GM23248 (cell line): Measurements from ENCODE around the gene ACAA2. TPM values are rescaled to one million over a fixed set of nuclear protein-coding genes. Genes with fewer than 3 reads are reported as not detected.
A peak's percentile ranks its signal among the peaks of the same experiment; 100 is the strongest.

ENCODE experiments used
- DNase-seq: peaks from one replicate; pipeline ENCODE4 v3.0.0-alpha.2; 2015
- H2AFZ ChIP-seq: fragments of 200-600 bp; sonication (generic); 2 replicates; pipeline ENCODE4 v1.6.1; 2016; ENCODE audit warnings: antibody characterized with exemption
- H3F3A ChIP-seq: fragments of 200-600 bp; sonication (generic); 2 replicates; pipeline ENCODE4 v1.6.1; 2016; ENCODE audit warnings: mild to moderate bottlenecking, antibody characterized with exemption, mixed run types; ENCODE audit not compliant: insufficient read depth
- H3K27ac ChIP-seq: fragments of 200-600 bp; sonication (generic); 2 replicates; pipeline ENCODE4 v1.5.1; 2016; ENCODE audit warnings: mild to moderate bottlenecking
- H3K27me3 ChIP-seq: fragments of 200-600 bp; sonication (generic); replicated peaks from 2 replicates; pipeline ENCODE4 v1.6.1; 2016; ENCODE audit warnings: mild to moderate bottlenecking; ENCODE audit not compliant: insufficient read depth
- H3K36me3 ChIP-seq: fragments of 200-600 bp; sonication (generic); 2 replicates; pipeline ENCODE4 v1.6.1; 2016; ENCODE audit warnings: low read depth, mild to moderate bottlenecking
- H3K4me1 ChIP-seq: fragments of 200-600 bp; sonication (generic); 2 replicates; pipeline ENCODE4 v1.6.1; 2016; ENCODE audit warnings: mild to moderate bottlenecking; ENCODE audit not compliant: insufficient read depth
- H3K4me2 ChIP-seq: fragments of 200-600 bp; sonication (generic); one replicate; pipeline ENCODE4 v1.6.1; 2016; ENCODE audit warnings: mild to moderate bottlenecking; ENCODE audit not compliant: unreplicated experiment
- H3K4me3 ChIP-seq: fragments of 200-600 bp; sonication (generic); 2 replicates; pipeline ENCODE4 v1.5.1; 2016; ENCODE audit warnings: mild to moderate bottlenecking
- H3K79me2 ChIP-seq: fragments of 200-600 bp; sonication (generic); 2 replicates; pipeline ENCODE4 v1.6.1; 2016; ENCODE audit warnings: mild to moderate bottlenecking; ENCODE audit not compliant: insufficient read depth
- H3K9ac ChIP-seq: fragments of 200-600 bp; sonication (generic); 2 replicates; pipeline ENCODE4 v1.6.1; 2016; ENCODE audit warnings: mild to moderate bottlenecking
- H3K9me2 ChIP-seq: fragments of 200-600 bp; sonication (generic); 2 replicates; pipeline ENCODE4 v1.6.1; 2016; ENCODE audit warnings: mixed run types, mild to moderate bottlenecking, moderate library complexity; ENCODE audit not compliant: insufficient read depth
- H3K9me3 ChIP-seq: fragments of 200-600 bp; sonication (generic); one replicate; pipeline ENCODE4 v1.6.1; 2017; ENCODE audit warnings: low read depth
- H4K20me1 ChIP-seq: fragments of 200-600 bp; sonication (generic); 2 replicates; pipeline ENCODE4 v1.6.0; 2016; ENCODE audit not compliant: insufficient read depth
- EZH2 ChIP-seq: fragments of 200-600 bp; sonication (generic); IDR thresholded peaks from 2 replicates; pipeline ENCODE4 v1.6.1; 2018; ENCODE audit warnings: antibody characterized with exemption, mild to moderate bottlenecking; ENCODE audit not compliant: insufficient read depth, poor library complexity, severe bottlenecking
- EZH2phosphoT487 ChIP-seq: fragments of 200-600 bp; sonication (generic); IDR thresholded peaks from 2 replicates; pipeline ENCODE4 v1.6.1; 2018; ENCODE audit warnings: antibody characterized with exemption, moderate library complexity, mild to moderate bottlenecking, low read depth; ENCODE audit not compliant: insufficient read depth
- WGBS, 2 experiments: methylation state at CpG; one replicate each; pipeline ENCODE4 v1.1.6; 2015 to 2017; ENCODE audit warnings: low lambda C conversion rate in 2 of 2, low coverage in 1 of 2; ENCODE audit errors: missing lambda C conversion rate in 2 of 2; 5-methylcytosine and 5-hydroxymethylcytosine counted together
- in situ Hi-C: fragments of 300-500 bp; cut with MboI; formaldehyde crosslinking; loops from 2 replicates; pipeline ENCODE4 v1.15.0; 2020
- polyA plus RNA-seq: library from polyadenylated mRNA; unstranded; fragments of >200 nt; fragmentation: Nextera tagmentation; extraction: Ambion mirVana; gene quantifications from 2 replicates; pipeline ENCODE4 v1.2.1, GENCODE V29; 2016
- total RNA-seq: library from RNA; depleted of rRNA; stranded (reverse); fragments of >200 nt; shearing (Covaris generic); gene quantifications from 2 replicates; pipeline ENCODE4 v1.2.3, GENCODE V29; 2014

Gene ACAA2
- total and polyA plus RNA-seq, 2 experiments from 2014 or later: 55.6 to 94.8 TPM

GRCh38 chr18:49835405-49835804, 22.1 kb upstream of the ACAA2 start:
- Histone ChIP-seq H3K27ac (no peak overlapping the region), H2AFZ (no peak overlapping the region), H3K9me3 (no peaks in the 10 kb centered on the region), H3K4me1 (peaks cover 16% of the 10 kb centered on the region), H3K36me3 (no peaks in the 10 kb centered on the region), H3F3A (peaks cover 13% of the 10 kb centered on the region; the same call in 1 of the 2 replicates), H3K4me2 (peak overlapping the region; percentile 53), H4K20me1 (no peaks in the 10 kb centered on the region), H3K79me2 (no peaks in the 10 kb centered on the region), H3K4me3 (no peak overlapping the region), H3K9ac (no peak overlapping the region), H3K27me3 (no peaks in the 10 kb centered on the region), H3K9me2 (no peaks in the 10 kb centered on the region)
- TF ChIP-seq EZH2phosphoT487: no peak
- 93 to 94% methylated on average over 2 of the region's 2 CpGs for WGBS, 2 experiments
- in situ Hi-C loops: no loop called here
- no peak for DNase-seq

- no peak overlapping the region for H3K27ac ChIP-seq
- no peaks in the 10 kb centered on the region for H3K79me2 ChIP-seq
- no peak overlapping the region for H3K4me3 ChIP-seq
- TF ChIP-seq EZH2phosphoT487: no peak
- TF ChIP-seq EZH2: no peak
- no peak overlapping the region for H3K9ac ChIP-seq
- no peaks in the 10 kb centered on the region for H3K9me2 ChIP-seq
- peaks cover 16% of the 10 kb centered on the region for H3K4me1 ChIP-seq
- no peak overlapping the region for H3K4me2 ChIP-seq
- in situ Hi-C loops: no loop called here
- 95 to 100% methylated on average over 3 of the region's 3 CpGs for WGBS, 2 experiments
- no peaks in the 10 kb centered on the region for H3K36me3 ChIP-seq
- no peaks in the 10 kb centered on the region for H3K9me3 ChIP-seq
- DNase-seq: no peak
- H3F3A ChIP-seq: peaks cover 13% of the 10 kb centered on the region; the same call in 1 of the 2 replicates
- no peak overlapping the region for H2AFZ ChIP-seq
- H3K27me3 ChIP-seq: no peaks in the 10 kb centered on the region
- no peaks in the 10 kb centered on the region for H4K20me1 ChIP-seq
Observed at GRCh38 chr18:49834258-49834657, 20.9 kb upstream of the ACAA2 start.

- Histone ChIP-seq H3K4me2 (no peak overlapping the region), H3K9me3 (no peaks in the 10 kb centered on the region), H3K9ac (no peak overlapping the region), H3K79me2 (no peaks in the 10 kb centered on the region), H3F3A (peaks cover 13% of the 10 kb centered on the region; the same call in 1 of the 2 replicates), H2AFZ (no peak overlapping the region), H3K36me3 (no peaks in the 10 kb centered on the region), H3K27ac (no peak overlapping the region), H4K20me1 (no peaks in the 10 kb centered on the region), H3K4me3 (no peak overlapping the region), H3K4me1 (peaks cover 16% of the 10 kb centered on the region), H3K27me3 (no peaks in the 10 kb centered on the region), H3K9me2 (no peaks in the 10 kb centered on the region)
- 74 to 87% methylated on average over 4 of the region's 4 CpGs for WGBS, 2 experiments
- in situ Hi-C loops: no loop called here
- TF ChIP-seq EZH2 (no peak), EZH2phosphoT487 (no peak)
- DNase-seq: no peak
Observed at GRCh38 chr18:49833814-49834213, 20.5 kb upstream of the ACAA2 start.

GRCh38 chr18:49832221-49832647, 18.9 kb upstream of the ACAA2 start:
- Histone ChIP-seq H3K4me3 (no peak overlapping the region), H4K20me1 (no peaks in the 10 kb centered on the region), H3K9ac (no peak overlapping the region), H3K9me2 (no peaks in the 10 kb centered on the region), H2AFZ (no peak overlapping the region), H3K79me2 (no peaks in the 10 kb centered on the region), H3K9me3 (no peaks in the 10 kb centered on the region), H3K36me3 (no peaks in the 10 kb centered on the region), H3F3A (peaks cover 13% of the 10 kb centered on the region; the same call in 1 of the 2 replicates), H3K4me1 (peaks cover 16% of the 10 kb centered on the region), H3K27ac (no peak overlapping the region), H3K4me2 (no peak overlapping the region), H3K27me3 (no peaks in the 10 kb centered on the region)
- 72 to 84% methylated on average over 2 of the region's 2 CpGs for WGBS, 2 experiments
- no peak for DNase-seq
- in situ Hi-C loops: no loop called here
- TF ChIP-seq EZH2phosphoT487 (no peak), EZH2 (no peak)

GRCh38 chr18:49827996-49828395, 14.7 kb upstream of the ACAA2 start:
- Histone ChIP-seq H3K27ac (no peak overlapping the region), H3K79me2 (0 out of 2 replicates have a peak, but pooled peaks cover 4% of the 10 kb centered on the region), H3K27me3 (no peaks in the 10 kb centered on the region), H3K4me2 (no peak overlapping the region), H3F3A (no peaks in the 10 kb centered on the region), H3K9ac (no peak overlapping the region), H3K9me2 (no peaks in the 10 kb centered on the region), H4K20me1 (no peaks in the 10 kb centered on the region), H3K36me3 (no peaks in the 10 kb centered on the region), H3K4me1 (no peaks in the 10 kb centered on the region), H2AFZ (no peak overlapping the region), H3K9me3 (no peaks in the 10 kb centered on the region), H3K4me3 (no peak overlapping the region)
- in situ Hi-C loops: no loop called here
- no peak for DNase-seq
- no peak for TF ChIP-seq EZH2
- TF ChIP-seq EZH2phosphoT487: no peak
- 88 to 100% methylated on average over 1 of the region's 1 CpG for WGBS, 2 experiments
